Gastroesophageal sphincter (tissue), 4 donors: ENCODE results near the gene NPPB. TPM values are rescaled to one million over a fixed set of nuclear protein-coding genes. Genes with fewer than 3 reads are reported as not detected.
A peak's percentile ranks its signal among the peaks of the same experiment; 100 is the strongest.

ENCODE experiments used
- ATAC-seq: fragments of 150-250 bp; one replicate; pipeline ENCODE4 v1.9.1; 2016; ENCODE audit warnings: mild to moderate bottlenecking, moderate library complexity
- H3K27ac ChIP-seq, 4 donors: fragments of 200-600 bp; sonication (generic) in 3 of 4; 1 replicate in 3 of 4; 2 replicates in 1 of 4; pipeline ENCODE4 v1.5.1; 2016 to 2019
- H3K27me3 ChIP-seq: fragments of 200-600 bp; sonication (generic); one replicate; pipeline ENCODE4 v1.5.1; 2019
- H3K36me3 ChIP-seq, 2 donors: fragments of 200-600 bp; sonication (generic); one replicate each; pipeline ENCODE4 v1.5.1; 2019; ENCODE audit warnings: control low read depth in 1 of 2
- H3K4me1 ChIP-seq, 3 donors: fragments of 200-600 bp; sonication (generic); 1 replicate in 2 of 3; 2 replicates in 1 of 3; pipeline ENCODE4 v1.5.1; 2016 to 2019; ENCODE audit warnings: control low read depth in 2 of 3
- H3K4me3 ChIP-seq, 2 donors: fragments of 200-600 bp; sonication (generic); one replicate each; pipeline ENCODE4 v1.5.1; 2019; ENCODE audit warnings: mild to moderate bottlenecking in 1 of 2, moderate library complexity in 1 of 2
- H3K9me3 ChIP-seq, 3 donors: fragments of 200-600 bp; sonication (generic); one replicate each; pipeline ENCODE4 v1.5.1; 2017 to 2019; ENCODE audit warnings: control low read depth in 2 of 3
- CTCF ChIP-seq, 4 experiments: fragments of 200-600 bp in 2 of 4; fragments of 450-650 bp in 2 of 4; sonication (generic) in 1 of 4; IDR thresholded peaks; one replicate each; pipeline ENCODE4 v1.5.1; 2017 to 2019; ENCODE audit warnings: antibody characterized with exemption in 4 of 4, mild to moderate bottlenecking in 2 of 4, moderate library complexity in 2 of 4
- EP300 ChIP-seq: sonication (generic); formaldehyde crosslinking; IDR thresholded peaks from one replicate; pipeline ENCODE4 v1.6.1; 2017; ENCODE audit warnings: antibody characterized with exemption, mild to moderate bottlenecking
- POLR2A ChIP-seq, 2 donors: fragments of 450-650 bp; IDR thresholded peaks; one replicate each; pipeline ENCODE4 v1.6.1; 2017; ENCODE audit warnings: antibody characterized with exemption in 2 of 2, mild to moderate bottlenecking in 2 of 2, moderate library complexity in 1 of 2
- POLR2AphosphoS5 ChIP-seq: sonication (generic); formaldehyde crosslinking; IDR thresholded peaks from one replicate; pipeline ENCODE4 v1.6.1; 2017; ENCODE audit warnings: antibody characterized with exemption
- WGBS, 2 donors: methylation state at CpG; one replicate each; pipeline ENCODE4 v1.1.5; 2018; ENCODE audit warnings: low coverage in 1 of 2; 5-methylcytosine and 5-hydroxymethylcytosine counted together
- total RNA-seq, 4 donors: library from RNA; depleted of rRNA; stranded (reverse); fragments of >200 nt; gene quantifications; one replicate each; pipeline ENCODE4 v1.1.0, GENCODE V29; 2016

Gene NPPB
- total RNA-seq, 4 donors from 2014 or later = not detected

GRCh38 chr1:11878081-11878890, 19.5 kb upstream of the NPPB start:
- Histone ChIP-seq H3K36me3 (no peaks in the 10 kb centered on the region), H3K4me1 (peaks cover 0 to 13% (median 4%) of the 10 kb centered on the region in 3 donors), H3K27ac (no peak overlapping the region), H3K27me3 (peaks cover 72% of the 10 kb centered on the region), H3K4me3 (no peak overlapping the region), H3K9me3 (no peaks in the 10 kb centered on the region)
- 92% methylated on average over 5 of the region's 31 CpGs; no CpG with 5 or more reads in 1 of the 2 donors for WGBS, 2 donors
- no peak for ATAC-seq
- TF ChIP-seq POLR2AphosphoS5 (no peak), CTCF (IDR thresholded peaks at IDR 0.05) (no peak), POLR2A (IDR thresholded peaks at IDR 0.05) (no peak), EP300 (no peak)

DNA sequence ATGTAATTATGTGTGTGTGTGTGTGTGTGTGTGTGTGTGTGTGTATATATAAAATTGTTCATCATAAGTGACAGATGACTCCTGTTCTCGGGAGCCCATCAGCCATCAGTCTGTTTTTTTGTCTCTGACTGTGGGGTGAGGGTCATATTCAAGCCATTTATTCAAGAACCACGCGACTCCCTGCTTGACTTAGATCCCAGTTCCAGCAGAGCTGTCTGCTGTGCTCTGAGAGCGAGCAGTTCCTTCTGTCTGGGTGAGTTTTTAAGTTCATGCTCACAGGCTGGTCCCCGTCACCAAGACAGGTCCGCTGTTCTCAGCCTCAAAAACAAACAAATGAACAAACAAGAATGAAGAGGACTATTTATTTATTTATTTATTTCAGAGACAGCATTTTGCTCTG, 18.3 kb upstream of the NPPB start:
- Histone ChIP-seq H3K4me1 (peaks cover 0 to 13% (median 4%) of the 10 kb centered on the region in 3 donors), H3K27me3 (peaks cover 73% of the 10 kb centered on the region)

GRCh38 chr1:11875094-11875493, 16.3 kb upstream of the NPPB start:
- Histone ChIP-seq H3K36me3 (no peaks in the 10 kb centered on the region), H3K9me3 (no peaks in the 10 kb centered on the region), H3K4me3 (no peak overlapping the region), H3K27me3 (peaks cover 90% of the 10 kb centered on the region), H3K4me1 (peaks cover 0 to 7% (median 2%) of the 10 kb centered on the region in 3 donors), H3K27ac (peak overlapping the region in 2 of 4 donors; percentile 10 to 16)
- ATAC-seq = no peak
- TF ChIP-seq POLR2AphosphoS5 (no peak), CTCF (IDR thresholded peaks at IDR 0.05) (no peak), POLR2A (IDR thresholded peaks at IDR 0.05) (no peak)
- WGBS, 2 donors = 100% methylated on average over 1 of the region's 10 CpGs; no CpG with 5 or more reads in 1 of the 2 donors

More for the DNA sequence above, 18.3 kb upstream of the NPPB start:
- TF ChIP-seq POLR2AphosphoS5 = no peak
- no peak for TF ChIP-seq EP300
- TF ChIP-seq POLR2A (IDR thresholded peaks at IDR 0.05) = no peak
- no peak for TF ChIP-seq CTCF (IDR thresholded peaks at IDR 0.05)
- WGBS, 2 donors = 32% methylated on average over 3 of the region's 6 CpGs; no CpG with 5 or more reads in 1 of the 2 donors
- no peaks in the 10 kb centered on the region for H3K9me3 ChIP-seq
- H3K4me3 ChIP-seq = no peak overlapping the region
- no peak for ATAC-seq
- H3K27ac ChIP-seq = no peak overlapping the region
- H3K36me3 ChIP-seq = no peaks in the 10 kb centered on the region

DNA sequence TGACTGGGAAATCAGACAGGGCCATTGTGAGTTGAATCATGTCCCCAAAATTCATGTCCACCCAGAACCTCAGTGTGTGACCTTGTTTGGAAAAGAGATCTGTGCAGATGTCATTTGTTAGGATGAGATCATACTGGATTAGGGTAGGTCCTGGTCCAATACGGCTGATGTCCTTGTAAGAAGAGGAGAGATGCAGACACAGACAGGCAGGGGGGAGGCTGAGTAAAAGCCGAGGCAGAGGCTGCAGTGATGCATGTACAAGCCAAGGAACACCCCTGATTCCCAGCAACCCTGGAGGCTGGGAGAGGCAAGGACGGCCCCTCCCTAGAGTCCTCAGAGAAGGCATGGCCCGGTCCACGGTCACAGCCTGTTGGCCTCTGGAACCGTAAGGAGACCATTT, 15.9 kb upstream of the NPPB start:
- no peak for ATAC-seq
- 33 to 52% methylated on average over 3 of the region's 6 CpGs for WGBS, 2 donors

More for the DNA sequence above, 15.9 kb upstream of the NPPB start:
- no peak for TF ChIP-seq POLR2A (IDR thresholded peaks at IDR 0.05)
- TF ChIP-seq CTCF (IDR thresholded peaks at IDR 0.05) = no peak
- TF ChIP-seq EP300 = no peak
- no peak for TF ChIP-seq POLR2AphosphoS5
- H3K9me3 ChIP-seq = no peaks in the 10 kb centered on the region
- H3K27me3 ChIP-seq = peaks cover 91% of the 10 kb centered on the region
- peak overlapping the region in 2 of 4 donors; percentile 10 to 16 for H3K27ac ChIP-seq
- no peak overlapping the region for H3K4me3 ChIP-seq
- peaks cover 0 to 2% (median 0%) of the 10 kb centered on the region in 3 donors for H3K4me1 ChIP-seq
- no peaks in the 10 kb centered on the region for H3K36me3 ChIP-seq
